Keratinocyte (primary cell): ENCODE results near the gene HMGCS2.

Source experiments
- CTCF ChIP-seq, 3 experiments: IDR thresholded peaks in 1 of 3; conservative IDR thresholded peaks in 1 of 3; optimal IDR thresholded peaks in 1 of 3; 2 replicates in 2 of 3; 3 replicates in 1 of 3; pipeline versions ENCODE3 to v1.5.1; 2011; ENCODE audit warnings: low read length in 3 of 3, mild to moderate bottlenecking in 3 of 3, moderate library complexity in 2 of 3, control low read depth in 1 of 3, inconsistent platforms in 1 of 3; ENCODE audit not compliant: insufficient read depth in 2 of 3; ENCODE audit errors: extremely low read depth in 1 of 3
- EZH2 ChIP-seq: IDR thresholded peaks from one replicate; pipeline ENCODE4 v1.6.1; 2012; ENCODE audit warnings: inconsistent platforms, mild to moderate bottlenecking, low read length, moderate library complexity

GRCh38 chr1:119739150-119739549 is 29.6 kb downstream of the HMGCS2 start:
- no peak for TF ChIP-seq CTCF (optimal IDR thresholded peaks at IDR 0.05 in 1 of 3, IDR thresholded peaks at IDR 0.05 in 1 of 3, conservative IDR thresholded peaks at IDR 0.05 in 1 of 3; ENCODE audit: extremely low read depth in 1 of 3, insufficient read depth in 2 of 3, low read length in 3 of 3)
- no peak for TF ChIP-seq EZH2
